Neural progenitor cell (in vitro differentiated cells): ENCODE measurements around the gene CKAP2L.

Source experiments
- EZH2phosphoT487 ChIP-seq: fragments of 200-600 bp; sonication (generic); IDR thresholded peaks from 2 replicates; pipeline ENCODE4 v1.6.1; 2017; ENCODE audit warnings: antibody characterized with exemption
- TF ChIP-seq, protein P1 (sequence below): fragments of 200-600 bp; sonication (generic); IDR thresholded peaks from 2 replicates; pipeline ENCODE4 v1.5.1; 2017; ENCODE audit warnings: antibody characterized with exemption, mild to moderate bottlenecking

DNA sequence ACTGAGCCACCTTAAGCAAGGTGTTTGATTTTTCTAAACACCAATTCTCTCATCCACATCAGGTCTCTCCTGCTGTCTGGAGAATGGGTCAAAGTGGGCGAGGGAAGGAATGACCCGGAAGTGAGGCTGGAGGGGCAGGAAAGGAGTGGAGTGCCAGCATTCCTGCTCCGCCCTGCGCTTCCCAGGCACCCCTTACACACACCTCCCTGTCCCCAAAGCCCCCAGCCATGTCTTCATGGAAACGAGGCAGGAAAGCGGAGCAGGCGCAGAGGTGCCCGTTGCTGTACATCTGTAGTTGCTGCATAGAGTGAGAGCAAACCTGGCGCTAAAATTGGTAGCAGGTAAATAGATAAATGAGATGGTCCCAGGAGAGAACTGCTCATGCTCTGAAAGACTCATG, 70.8 kb downstream of the CKAP2L start:
- TF ChIP-seq, protein P1, sequence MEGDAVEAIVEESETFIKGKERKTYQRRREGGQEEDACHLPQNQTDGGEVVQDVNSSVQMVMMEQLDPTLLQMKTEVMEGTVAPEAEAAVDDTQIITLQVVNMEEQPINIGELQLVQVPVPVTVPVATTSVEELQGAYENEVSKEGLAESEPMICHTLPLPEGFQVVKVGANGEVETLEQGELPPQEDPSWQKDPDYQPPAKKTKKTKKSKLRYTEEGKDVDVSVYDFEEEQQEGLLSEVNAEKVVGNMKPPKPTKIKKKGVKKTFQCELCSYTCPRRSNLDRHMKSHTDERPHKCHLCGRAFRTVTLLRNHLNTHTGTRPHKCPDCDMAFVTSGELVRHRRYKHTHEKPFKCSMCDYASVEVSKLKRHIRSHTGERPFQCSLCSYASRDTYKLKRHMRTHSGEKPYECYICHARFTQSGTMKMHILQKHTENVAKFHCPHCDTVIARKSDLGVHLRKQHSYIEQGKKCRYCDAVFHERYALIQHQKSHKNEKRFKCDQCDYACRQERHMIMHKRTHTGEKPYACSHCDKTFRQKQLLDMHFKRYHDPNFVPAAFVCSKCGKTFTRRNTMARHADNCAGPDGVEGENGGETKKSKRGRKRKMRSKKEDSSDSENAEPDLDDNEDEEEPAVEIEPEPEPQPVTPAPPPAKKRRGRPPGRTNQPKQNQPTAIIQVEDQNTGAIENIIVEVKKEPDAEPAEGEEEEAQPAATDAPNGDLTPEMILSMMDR: no peak
- TF ChIP-seq EZH2phosphoT487: no peak
